SH-SY5Y (cell line): ENCODE results near the gene HNRNPH1.

ENCODE experiments used
- GATA2 ChIP-seq: IDR thresholded peaks from 2 replicates; pipeline ENCODE4 v1.6.1; 2011; ENCODE audit warnings: mild to moderate bottlenecking, low read depth, low read length
- GATA3 ChIP-seq: IDR thresholded peaks from 2 replicates; pipeline ENCODE4 v1.6.1; 2011; ENCODE audit warnings: low read depth, mild to moderate bottlenecking, low read length, moderate library complexity

GRCh38 chr5:179613460-179614071 lies 9.9 kb downstream of the HNRNPH1 start:
- TF ChIP-seq GATA3: no peak
- no peak for TF ChIP-seq GATA2
